GM12873 (cell line): ENCODE data around the gene GZMA.

Experiments
- TF ChIP-seq, protein P1 (sequence below): IDR thresholded peaks from 2 replicates; pipeline ENCODE4 v1.5.1; 2012; ENCODE audit warnings: low read depth, mild to moderate bottlenecking, moderate library complexity, low read length, control low read depth; ENCODE audit not compliant: insufficient read depth; ENCODE audit errors: missing control alignments

Gene GZMA

DNA sequence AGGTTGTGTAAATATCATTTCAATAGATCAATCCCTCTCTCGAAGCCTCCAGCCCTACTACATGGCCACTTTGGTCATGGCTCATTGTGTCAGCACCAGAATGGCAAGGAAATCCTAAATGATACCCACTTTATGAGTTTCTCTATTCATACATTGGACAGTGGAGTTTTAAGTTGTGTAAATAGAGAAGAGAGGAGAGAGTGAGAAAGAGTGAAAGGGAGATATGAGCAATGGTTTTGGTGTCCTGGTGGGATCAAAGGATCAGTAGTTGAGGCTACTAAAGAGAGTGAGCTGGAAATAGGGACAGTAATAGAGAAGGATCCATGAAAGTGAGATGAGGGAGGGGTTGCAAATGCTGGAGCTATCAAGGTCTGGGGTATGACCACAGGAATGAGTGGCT is 31.5 kb upstream of the GZMA start:
- TF ChIP-seq, protein P1, sequence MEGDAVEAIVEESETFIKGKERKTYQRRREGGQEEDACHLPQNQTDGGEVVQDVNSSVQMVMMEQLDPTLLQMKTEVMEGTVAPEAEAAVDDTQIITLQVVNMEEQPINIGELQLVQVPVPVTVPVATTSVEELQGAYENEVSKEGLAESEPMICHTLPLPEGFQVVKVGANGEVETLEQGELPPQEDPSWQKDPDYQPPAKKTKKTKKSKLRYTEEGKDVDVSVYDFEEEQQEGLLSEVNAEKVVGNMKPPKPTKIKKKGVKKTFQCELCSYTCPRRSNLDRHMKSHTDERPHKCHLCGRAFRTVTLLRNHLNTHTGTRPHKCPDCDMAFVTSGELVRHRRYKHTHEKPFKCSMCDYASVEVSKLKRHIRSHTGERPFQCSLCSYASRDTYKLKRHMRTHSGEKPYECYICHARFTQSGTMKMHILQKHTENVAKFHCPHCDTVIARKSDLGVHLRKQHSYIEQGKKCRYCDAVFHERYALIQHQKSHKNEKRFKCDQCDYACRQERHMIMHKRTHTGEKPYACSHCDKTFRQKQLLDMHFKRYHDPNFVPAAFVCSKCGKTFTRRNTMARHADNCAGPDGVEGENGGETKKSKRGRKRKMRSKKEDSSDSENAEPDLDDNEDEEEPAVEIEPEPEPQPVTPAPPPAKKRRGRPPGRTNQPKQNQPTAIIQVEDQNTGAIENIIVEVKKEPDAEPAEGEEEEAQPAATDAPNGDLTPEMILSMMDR, result no peak

GRCh38 chr5:55071413-55071812 is 31.0 kb upstream of the GZMA start:
- TF ChIP-seq, protein P1, result no peak

- TF ChIP-seq, protein P1, result no peak
These were observed 29.8 kb upstream of the GZMA start for GRCh38 chr5:55072666-55073065.

GRCh38 chr5:55073211-55073610 is 29.2 kb upstream of the GZMA start:
- TF ChIP-seq, protein P1, result no peak

DNA sequence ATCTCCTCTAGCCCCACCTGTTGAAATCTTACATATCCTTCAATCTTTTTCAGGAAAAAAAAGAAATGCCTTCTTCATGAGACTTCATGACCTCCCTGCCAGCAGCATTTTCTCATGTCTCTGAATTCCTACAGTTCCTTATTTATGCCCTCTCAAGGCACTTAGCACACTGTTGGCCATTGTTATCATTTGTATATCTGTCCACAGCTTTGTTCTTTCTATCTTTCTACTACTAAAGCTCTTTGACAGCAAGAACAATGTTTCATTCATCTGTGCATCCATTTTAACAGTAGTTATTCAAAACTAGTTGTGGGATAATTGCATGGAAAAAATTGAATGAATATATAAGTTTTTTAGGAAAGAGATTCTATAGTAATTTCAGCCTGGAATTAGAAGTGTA is 20.9 kb upstream of the GZMA start:
- TF ChIP-seq, protein P1, result no peak

DNA sequence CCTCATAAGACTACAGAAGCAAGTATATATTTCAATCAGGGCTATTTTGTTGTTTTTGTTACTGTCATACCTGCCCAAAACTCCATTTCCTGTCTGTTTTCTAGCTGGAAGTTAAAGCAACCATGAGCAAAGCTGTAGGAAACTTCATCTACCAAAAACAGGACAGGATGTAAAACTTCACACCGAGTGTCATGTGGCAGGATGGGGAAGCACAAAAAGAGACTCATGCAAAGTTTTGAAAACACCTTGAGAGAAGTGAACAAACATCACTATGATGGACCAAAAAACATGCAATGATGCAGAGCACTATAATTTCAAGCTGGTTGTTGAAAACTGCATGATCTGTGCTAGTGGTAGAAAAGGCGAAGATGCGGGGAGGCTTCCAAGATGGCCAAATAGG is 6.3 kb upstream of the GZMA start:
- TF ChIP-seq, protein P1, result no peak

DNA sequence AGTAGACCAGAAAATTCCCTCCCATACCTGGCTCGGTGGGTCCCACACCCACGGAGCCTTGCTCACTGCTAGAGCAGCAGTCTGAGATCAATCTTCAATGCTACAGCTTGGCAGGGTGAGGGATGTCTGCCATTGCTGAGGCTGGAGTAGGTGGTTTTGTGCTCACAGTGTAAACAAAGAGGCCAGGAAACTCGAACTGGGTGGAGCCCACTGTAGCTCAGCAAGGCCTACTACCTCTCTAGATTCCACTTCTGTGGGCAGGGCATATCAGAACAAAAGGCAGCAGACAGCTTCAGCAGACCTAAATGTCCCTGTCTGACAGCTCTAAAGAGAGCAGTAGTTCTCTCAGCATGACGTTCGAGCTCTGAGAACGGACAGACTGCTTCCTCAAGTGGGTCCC is 5.6 kb upstream of the GZMA start:
- TF ChIP-seq, protein P1, result no peak

- TF ChIP-seq, protein P1, result no peak
These were observed 730 bp upstream of the GZMA start for GRCh38 chr5:55101556-55102276.
